Measurements from ENCODE around the gene THUMPD1.
"Not testable (repeated sequence)": the region's sequence is repeated elsewhere in the genome, so short reads cannot be mapped to it uniquely, and the experiment has no call there.

THUMPD1 gene

GRCh38 chr16:20704281-20704680, 37.3 kb downstream of the THUMPD1 start:
- DNase-seq (ENCODE audit: low spot score): no peak
- in situ Hi-C loops (cut with MboI; ENCODE audit: low sequenced_read_pairs, unreplicated experiment): no loop called here
- no peak for TF ChIP-seq CTCF (IDR thresholded peaks at IDR 0.05; ENCODE audit: borderline replicate concordance, control extremely low read depth, extremely low read depth, insufficient read depth, missing control alignments)

- in situ Hi-C loops (cut with MboI; ENCODE audit: low sequenced_read_pairs, unreplicated experiment); DNase-seq (ENCODE audit: low spot score): not testable (repeated sequence)
These were observed 39.9 kb downstream of the THUMPD1 start for GRCh38 chr16:20701692-20702091.

- DNase-seq (ENCODE audit: low spot score): no peak
- no peak for TF ChIP-seq CTCF (IDR thresholded peaks at IDR 0.05; ENCODE audit: borderline replicate concordance, control extremely low read depth, extremely low read depth, insufficient read depth, missing control alignments)
- in situ Hi-C loops (cut with MboI; ENCODE audit: low sequenced_read_pairs, unreplicated experiment): no loop called here
These were observed 45.0 kb downstream of the THUMPD1 start for GRCh38 chr16:20696618-20697017.

- in situ Hi-C loops (cut with MboI; ENCODE audit: low sequenced_read_pairs, unreplicated experiment): no loop called here
- TF ChIP-seq CTCF (IDR thresholded peaks at IDR 0.05; ENCODE audit: borderline replicate concordance, control extremely low read depth, extremely low read depth, insufficient read depth, missing control alignments): no peak
- no peak for DNase-seq (ENCODE audit: low spot score)
These were observed 46.6 kb downstream of the THUMPD1 start for GRCh38 chr16:20695024-20695423.

GRCh38 chr16:20694096-20694495, 47.5 kb downstream of the THUMPD1 start:
- in situ Hi-C loops (cut with MboI; ENCODE audit: low sequenced_read_pairs, unreplicated experiment); DNase-seq (ENCODE audit: low spot score): not testable (repeated sequence)

- no peak for TF ChIP-seq CTCF (IDR thresholded peaks at IDR 0.05; ENCODE audit: borderline replicate concordance, control extremely low read depth, extremely low read depth, insufficient read depth, missing control alignments)
- DNase-seq (ENCODE audit: low spot score): no peak
- in situ Hi-C loops (cut with MboI; ENCODE audit: low sequenced_read_pairs, unreplicated experiment): no loop called here
These were observed 52.0 kb downstream of the THUMPD1 start for GRCh38 chr16:20689668-20690067.

- DNase-seq (ENCODE audit: low spot score): no peak
- no peak for TF ChIP-seq CTCF (IDR thresholded peaks at IDR 0.05; ENCODE audit: borderline replicate concordance, control extremely low read depth, extremely low read depth, insufficient read depth, missing control alignments)
- in situ Hi-C loops (cut with MboI; ENCODE audit: low sequenced_read_pairs, unreplicated experiment): no loop called here
These were observed 57.8 kb downstream of the THUMPD1 start for GRCh38 chr16:20683812-20684211.
